CD4-positive, alpha-beta T cell treated with Interleukin-10 for 1 hour (primary cell): ENCODE measurements around the gene CCL23.

Source experiments
- DNase-seq: peaks from one replicate; pipeline ENCODE4 v3.0.0-alpha.2; 2020

The CCL23 gene

GRCh38 chr17:35965272-35965671, 52.5 kb downstream of the CCL23 start:
- no peak for DNase-seq

GRCh38 chr17:35963663-35964062, 54.1 kb downstream of the CCL23 start:
- no peak for DNase-seq
